Stimulated activated CD8-positive, alpha-beta memory T cell treated with anti-CD3 and anti-CD28 coated beads, Interleukin-4, amount 100 ng/mL, for 4 hours (primary cell): ENCODE results near the gene SLC29A3.

ENCODE experiments used
- DNase-seq, 2 donors: peaks; one replicate each; pipeline ENCODE4 v3.0.0-alpha.2; 2020; ENCODE audit warnings: low read depth in 2 of 2, low spot score in 1 of 2

SLC29A3 gene

DNA sequence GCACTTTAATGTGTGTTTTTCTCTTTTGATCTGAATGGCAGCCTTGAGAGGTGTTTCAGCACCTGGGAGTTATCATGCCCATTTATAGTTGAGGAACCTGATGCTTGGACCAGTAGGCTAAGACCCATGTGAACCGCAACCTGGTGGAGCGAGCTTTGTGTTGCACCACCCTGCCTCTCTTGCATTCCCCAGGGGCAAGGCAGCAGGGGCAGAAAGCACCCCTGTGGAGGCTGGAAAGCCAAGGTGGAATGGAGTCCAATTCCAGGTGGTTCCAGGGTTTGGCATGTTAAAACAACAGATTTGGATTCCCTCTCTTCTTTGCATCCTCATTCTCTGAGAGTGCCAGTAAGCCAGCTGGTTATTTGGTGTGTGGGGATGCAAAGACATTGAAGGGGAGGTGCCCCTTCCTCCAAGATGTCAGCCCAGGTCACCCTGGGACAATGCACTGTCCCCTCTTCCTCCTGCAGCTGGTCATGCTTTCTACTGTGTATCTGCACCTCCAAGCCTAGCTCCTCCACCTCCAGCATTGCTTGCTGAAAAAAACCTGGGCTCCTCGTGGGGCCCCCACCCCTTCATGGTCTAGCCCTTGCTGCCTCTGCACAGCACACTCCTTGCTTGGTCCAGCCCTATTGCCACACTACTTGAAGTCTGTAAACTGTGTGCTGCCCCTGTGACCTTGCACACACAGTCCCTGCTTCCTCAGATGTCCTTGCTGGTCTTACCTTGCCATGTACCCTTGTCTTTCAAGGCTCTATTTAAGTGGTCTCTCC is 72.0 kb downstream of the SLC29A3 start:
- no peak for DNase-seq

DNA sequence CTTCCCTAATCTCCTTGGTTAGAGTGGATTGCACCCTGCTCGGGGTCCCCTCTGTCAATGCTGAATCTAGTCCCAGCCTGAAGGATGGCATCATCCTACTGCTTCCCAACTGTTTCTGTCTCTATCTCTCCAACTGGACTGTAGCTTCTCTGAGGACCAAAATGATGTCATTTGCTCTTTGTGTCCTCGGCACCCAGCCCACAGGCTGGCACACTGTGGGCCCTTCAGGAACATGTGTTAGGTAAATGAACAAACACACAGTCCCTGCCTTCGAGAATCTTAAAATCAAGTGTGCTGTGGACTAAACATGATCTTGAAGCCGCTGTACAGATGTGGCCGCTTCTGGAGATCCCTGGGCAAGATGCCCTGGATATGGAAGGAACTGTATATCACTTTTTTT is 72.6 kb downstream of the SLC29A3 start:
- no peak for DNase-seq

DNA sequence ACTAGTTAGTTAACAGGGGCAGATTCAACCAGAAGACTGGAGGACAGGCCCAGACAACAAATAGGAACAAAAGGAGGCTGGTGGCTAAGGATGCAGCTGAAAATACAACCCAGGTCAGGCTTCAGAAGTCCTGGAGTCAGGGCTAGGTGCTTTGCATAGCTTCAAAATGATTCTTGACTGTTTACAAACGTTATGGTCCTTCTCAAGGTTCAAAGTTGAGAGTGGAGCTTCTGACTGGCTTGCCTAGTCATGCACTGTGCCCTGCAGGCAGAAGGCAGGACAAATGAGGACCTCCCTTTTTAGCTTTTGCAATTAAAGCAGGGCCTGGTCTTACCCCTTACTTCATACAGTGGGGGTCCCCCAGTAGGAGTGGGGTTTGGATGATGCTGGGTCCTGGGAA is 73.2 kb downstream of the SLC29A3 start:
- no peak for DNase-seq

DNA sequence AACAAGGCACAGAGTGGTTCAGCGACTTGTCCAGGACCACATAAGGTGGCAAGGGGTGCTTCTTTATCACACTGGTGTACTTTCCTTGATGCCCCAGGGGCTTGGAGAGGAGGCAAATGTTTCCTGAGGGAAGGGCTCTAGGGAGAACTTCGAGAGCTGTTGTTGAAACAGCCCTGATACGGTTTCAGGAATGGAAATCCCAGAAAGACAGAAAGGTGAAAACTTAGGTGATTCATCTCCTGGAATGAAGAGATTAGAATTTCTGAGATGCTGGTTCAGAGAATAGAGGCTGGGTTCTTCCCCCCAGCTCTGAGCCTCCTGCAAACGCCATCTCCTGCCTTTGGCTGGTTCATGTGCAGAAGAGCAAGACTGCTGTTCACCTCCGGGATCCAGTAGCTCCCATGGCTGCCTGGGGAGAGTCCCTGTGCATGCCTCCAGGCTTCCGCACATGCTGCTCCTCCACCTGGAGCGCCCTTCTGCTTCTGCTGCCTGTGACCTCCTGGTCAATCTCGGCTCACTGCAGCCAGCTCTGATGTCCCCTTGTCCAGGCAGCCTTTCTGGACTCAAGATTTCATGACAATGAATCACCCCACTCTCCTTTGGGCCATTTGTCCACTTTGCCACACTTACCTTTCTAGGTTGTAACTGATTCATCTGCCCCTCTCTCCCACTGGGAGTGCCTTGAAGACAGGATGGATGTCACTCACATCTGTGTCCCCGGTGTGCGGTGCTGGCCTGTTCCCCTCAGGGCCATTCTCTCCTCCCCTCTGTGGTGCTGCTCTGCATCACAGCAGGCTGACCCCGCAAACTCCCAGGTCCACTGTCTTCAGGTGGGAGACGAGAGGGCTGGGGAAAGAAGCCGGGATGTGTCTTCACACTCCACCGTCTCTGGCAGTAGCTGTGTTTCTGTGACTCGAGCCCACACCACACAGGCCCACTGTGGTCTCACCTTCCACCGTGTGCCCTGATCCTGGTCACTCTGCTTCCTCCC is 74.0 kb downstream of the SLC29A3 start:
- no peak for DNase-seq

DNA sequence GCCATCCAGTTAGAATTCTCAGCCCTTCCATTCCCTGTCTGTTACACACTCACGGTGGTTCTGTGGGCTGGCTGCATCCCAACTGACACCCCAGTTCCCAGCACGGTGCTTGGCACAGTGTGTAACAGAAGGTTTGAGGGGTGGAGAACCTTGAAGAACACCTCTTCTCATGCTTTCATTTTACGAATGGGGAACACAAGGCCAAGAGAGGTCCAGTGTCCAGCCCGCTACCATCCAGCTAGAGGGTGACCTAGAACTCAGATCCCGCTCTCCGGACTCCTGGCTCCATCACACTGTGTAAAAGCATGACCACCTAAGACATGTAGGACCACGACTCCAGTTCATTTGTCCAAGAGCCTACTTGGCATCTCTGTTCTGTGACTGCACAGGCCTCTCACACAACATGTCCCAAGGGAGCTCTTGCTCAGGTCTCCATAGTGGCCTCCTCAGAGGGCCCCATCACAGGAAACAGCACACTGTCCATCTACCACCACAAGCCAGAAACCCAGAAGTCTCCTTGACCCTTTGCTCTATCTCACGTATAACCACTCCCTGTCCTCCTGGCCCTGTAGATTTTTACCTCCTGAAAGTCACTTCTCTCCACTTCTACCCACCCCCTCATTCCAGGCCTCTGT is 74.9 kb downstream of the SLC29A3 start:
- DNase-seq, result no peak

DNA sequence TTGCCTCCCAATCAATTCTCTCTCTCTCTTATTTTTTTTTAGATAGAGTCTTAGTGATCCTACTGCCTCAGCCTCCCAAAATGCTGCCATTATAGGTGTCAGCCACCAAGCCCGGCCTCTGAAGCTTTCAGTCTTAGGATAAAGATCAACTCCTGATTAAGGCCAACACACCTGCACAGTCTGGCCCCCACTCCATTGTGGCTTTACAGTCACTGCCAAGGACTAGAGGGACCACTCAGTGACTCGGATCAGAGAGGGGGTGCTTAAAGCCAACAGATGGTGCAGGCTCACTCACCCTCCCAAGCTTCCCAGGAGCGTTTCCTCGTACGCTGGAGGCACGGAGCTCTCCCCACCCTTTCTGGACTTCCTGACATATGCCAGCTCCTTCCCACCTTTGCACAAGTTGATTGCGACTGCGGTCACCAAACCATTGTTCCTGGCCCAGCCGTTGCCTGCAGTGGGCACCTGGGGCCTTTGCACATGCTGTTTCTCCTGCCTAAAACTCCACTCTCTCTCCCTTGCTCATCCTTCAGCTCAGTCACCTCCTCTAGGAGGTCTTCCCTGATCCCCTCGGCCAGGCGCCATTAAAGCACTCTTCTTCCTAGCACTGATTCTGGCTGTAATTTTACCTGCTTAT is 76.0 kb downstream of the SLC29A3 start:
- DNase-seq, result no peak

DNA sequence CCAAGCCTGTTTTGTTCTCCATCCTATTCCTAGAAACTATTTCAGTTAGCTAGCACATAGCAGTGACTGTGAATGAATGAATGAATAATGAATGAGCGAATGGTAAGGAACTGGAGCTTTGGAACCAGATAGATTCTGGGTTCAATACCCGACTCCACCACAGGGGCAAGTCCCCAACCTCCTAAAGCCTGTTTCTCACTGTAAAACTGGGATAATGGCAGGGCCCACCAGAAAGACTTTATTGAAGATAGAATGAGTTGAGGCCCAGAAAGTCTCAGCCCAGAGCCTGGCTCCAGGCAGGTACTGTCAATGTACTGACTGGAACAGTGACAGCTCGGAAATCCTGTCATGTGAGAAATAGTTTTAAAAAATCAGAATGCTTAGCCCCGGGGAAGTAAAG is 76.6 kb downstream of the SLC29A3 start:
- no peak for DNase-seq

DNA sequence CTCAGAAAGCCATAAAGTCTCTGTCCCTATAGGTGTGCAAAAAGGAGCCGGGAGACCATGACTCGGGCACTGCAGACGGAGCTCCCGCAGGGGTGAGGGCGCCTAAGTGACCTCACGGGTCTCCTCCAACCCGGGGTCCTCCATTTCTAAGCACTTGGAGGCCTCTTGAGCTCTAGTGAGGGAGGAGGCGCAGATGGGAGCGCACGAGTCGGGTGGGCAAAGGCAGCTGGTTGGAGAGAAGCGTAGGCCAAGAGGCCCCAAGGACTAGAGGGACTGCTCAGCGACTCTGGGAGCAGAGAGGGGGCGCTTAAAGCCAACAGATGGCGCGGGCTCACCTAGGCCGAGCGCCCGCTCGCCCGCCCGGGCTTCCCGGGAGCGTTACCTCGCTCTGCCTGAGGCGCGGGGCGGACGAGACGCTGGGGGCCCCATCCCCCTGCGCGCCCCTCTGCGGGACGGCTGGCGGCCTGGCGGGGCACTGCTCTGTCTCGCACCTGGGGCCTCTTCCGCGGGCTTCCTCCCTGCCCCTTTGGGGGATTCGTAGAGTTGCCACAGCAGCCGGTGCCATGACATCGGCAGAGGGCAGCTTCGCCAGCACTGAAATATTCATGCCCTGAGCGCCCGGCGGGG is 77.1 kb downstream of the SLC29A3 start:
- DNase-seq, result no peak

DNA sequence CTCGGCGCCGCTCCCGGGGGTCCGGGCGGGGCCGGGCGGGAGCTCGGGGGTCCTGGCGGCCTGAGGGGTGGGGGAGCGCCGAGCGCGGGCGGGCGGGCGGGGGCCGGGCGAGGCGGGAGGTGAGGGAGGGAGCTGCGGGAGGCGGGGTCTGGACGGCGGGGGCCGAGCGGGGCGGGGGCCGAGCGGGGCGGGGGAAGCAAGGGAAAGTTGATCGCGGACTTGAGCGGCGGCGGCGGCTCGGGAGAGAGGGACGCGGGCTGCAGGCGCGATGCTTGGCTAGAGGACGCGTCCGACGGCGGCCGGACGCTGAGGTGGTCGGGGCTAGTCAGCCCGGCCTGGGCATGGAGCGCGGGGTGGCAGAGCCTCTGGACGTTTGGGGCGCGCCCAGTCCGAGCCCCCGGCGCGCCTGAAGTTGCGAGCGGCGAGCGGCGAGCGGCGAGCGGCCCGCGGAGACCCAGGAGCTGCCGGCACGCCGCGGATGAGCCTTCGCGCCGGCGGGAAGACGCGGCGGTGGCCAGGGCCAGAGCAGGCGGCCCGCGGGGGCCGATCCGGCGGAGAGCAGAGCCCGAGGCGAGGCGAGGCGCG is 77.7 kb downstream of the SLC29A3 start, which contains the start of gene CDH23:
TSS of gene CDH23 (plus strand) at position 210 of the 585 bp plus-strand sequence. CDS start 42,912 bp downstream, outside the sequence.
- no peak for DNase-seq

DNA sequence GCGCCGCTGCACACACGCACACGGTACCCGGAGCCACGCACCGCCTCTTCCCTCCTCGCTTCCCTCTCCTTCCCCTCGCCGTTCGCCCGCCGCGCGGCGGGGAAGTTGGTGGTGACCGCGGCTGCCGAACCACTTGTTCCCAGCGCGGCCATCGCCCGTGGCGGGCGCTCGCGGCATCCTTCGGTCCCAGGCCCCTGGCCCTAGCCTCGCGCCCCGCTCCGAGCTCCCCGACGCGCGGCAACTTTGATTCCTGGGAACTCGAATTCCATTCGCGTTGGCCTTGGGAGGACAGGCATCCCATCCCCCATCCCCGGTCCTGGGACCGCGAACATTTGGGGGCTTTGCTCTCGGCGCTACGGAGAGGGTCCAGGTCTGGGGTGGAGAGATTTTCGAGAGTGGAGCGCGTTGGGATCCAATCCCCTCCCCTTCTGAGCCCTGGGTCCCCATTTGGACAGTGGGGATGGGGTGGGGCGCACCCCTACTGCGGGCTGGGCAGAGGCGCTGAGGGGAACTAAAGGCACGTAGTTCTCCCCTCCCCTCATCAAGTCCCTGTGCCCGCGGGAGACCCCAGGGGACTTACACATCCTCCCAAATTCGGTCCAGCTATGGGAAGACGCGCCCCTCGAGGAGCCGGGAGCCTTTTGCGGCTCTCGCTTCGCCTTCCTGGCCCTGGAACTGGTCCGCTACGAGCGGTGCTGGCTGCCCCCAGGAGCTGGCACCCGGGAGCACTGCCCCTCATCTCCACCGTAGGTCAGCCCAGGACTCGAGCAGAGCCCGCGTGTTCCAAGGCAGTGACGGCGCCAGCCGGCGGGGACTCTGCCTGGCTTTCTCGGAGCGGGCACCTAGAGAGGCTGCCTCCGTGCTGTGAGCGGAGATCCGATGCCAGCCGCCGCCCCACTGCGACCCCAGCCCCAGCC is 78.5 kb downstream of the SLC29A3 start:
- no peak for DNase-seq

DNA sequence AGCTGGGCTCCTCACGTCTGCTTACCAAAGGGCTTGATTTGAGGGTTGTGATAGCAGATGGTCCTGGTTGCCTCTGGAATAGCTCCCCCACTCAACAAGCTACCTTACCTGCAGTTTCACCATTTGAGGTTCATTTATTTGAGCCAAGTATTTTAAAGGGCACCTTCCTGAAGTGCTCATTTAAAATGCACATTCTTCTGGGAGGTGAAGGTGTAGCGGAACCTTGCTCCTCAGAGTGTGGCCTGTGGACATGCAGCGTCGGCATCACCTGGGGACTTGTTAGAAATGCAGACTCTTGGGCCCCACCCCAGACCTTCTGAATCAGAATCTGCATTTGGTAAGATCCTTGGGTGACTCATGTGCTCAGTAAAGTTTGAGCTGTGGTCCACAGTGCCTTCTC is 79.9 kb downstream of the SLC29A3 start:
- no peak for DNase-seq

DNA sequence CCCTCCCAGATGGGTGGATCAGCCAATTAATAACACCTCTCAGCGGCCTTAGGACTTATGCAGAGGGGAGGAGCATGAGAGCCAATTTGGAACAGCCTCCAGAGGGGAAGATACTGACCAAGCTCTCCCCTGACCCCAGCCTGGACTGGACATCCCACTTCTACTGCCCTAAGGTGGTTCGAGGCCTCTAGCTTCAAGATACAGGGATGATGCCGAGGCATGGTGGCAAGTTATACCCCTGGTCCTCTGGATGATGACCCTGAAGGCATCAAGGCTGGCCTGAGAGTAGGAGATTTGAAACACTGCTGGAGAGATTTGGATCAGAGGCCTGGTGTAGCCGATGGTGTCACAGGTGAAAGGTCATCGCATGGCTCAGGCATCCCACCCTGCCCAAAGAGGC is 80.9 kb downstream of the SLC29A3 start:
- no peak for DNase-seq

DNA sequence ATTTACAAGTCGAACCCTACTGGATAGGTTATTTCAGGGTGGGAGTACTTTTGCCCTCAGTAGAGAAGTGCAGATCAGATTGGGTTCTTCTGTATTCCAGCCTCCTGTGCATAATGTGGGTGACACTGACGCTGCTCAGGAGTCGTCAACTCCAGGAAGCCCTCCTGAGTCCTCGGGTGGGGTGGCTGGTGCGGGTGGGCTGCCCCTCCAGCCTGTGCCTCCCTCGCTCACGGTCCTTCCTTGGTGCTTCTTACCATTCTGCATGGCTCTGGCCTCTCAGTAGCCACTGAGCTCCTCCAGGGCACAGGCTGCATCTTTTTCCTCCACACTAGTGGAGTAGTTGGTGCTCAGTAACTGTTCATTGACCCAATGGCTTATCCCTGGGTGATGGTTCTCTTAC is 82.0 kb downstream of the SLC29A3 start:
- no peak for DNase-seq

DNA sequence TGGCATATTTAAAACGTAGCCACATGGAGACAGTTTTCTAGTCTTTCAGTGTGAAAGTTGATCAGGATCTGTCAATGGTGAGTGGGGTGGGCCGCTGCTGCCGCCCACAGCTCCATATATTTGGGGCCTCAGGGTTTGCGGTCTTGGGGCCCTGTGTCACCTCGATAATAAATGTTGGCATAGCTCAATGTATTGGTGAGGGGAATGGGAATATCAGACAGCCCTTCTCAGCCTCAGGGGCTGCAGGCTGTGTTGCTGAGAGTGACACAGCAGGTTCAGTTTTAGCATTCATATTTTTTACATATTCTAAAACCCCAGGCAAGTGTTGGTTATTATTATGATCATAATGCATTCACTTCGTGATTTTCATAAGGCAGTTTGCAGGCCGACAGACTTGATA is 82.9 kb downstream of the SLC29A3 start:
- DNase-seq, result no peak

DNA sequence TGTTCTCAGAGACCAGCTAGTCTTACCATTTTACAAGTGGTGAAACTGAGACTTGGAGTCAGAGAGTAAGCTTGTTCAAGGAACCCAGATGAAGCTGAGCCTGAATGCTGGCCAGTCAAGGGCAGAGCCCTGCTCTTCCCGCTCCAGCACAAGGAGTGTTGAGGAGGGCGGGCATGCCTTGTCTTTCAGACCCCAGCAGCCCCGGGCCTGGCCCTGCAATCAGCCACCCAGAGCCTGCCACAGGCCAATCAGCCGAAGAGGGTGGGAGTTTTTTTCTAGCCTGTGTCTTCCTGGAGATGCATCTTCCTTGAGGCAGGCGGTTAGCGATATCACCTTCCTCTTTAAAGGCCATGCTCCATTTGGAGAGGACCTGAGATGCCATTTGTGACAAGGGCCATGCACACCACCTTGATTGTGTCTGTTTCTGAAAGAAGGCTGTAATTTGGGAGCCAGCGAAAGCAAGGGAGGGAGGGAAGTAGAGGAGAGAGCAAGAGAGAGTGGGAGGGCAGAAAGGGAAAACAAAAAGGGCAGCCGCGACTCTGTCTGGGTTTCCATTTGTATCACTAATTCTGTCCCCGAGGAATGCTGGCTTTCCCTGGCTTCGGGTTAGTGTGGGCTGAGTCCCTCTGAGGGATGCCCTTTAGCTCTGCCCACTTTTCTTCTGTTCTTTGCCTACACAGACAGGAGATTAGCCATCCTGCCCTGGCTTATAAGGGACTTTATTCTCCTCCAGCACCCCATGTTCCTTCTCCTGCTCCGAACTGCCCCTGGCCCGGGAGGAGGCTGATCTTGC is 85.6 kb downstream of the SLC29A3 start:
- DNase-seq, result no peak

DNA sequence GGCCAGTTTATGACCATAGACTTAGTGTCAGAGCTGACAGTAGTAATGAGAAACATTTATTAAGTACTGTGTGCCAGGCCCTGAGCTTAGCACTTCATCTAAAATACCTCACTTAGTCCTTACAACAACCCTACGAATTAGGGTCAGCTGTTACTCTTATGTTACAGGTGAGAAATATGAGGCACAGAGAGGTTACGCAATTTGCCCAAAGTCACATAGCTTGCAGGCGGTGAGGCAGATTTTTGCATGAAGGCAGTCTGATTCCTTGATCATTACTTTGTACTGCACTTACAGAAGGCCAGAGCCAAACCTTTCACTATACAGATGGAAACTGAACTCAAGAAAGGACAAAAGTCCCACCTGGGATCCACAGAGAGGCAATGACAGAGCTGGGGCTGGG is 87.8 kb downstream of the SLC29A3 start:
- DNase-seq, result no peak

DNA sequence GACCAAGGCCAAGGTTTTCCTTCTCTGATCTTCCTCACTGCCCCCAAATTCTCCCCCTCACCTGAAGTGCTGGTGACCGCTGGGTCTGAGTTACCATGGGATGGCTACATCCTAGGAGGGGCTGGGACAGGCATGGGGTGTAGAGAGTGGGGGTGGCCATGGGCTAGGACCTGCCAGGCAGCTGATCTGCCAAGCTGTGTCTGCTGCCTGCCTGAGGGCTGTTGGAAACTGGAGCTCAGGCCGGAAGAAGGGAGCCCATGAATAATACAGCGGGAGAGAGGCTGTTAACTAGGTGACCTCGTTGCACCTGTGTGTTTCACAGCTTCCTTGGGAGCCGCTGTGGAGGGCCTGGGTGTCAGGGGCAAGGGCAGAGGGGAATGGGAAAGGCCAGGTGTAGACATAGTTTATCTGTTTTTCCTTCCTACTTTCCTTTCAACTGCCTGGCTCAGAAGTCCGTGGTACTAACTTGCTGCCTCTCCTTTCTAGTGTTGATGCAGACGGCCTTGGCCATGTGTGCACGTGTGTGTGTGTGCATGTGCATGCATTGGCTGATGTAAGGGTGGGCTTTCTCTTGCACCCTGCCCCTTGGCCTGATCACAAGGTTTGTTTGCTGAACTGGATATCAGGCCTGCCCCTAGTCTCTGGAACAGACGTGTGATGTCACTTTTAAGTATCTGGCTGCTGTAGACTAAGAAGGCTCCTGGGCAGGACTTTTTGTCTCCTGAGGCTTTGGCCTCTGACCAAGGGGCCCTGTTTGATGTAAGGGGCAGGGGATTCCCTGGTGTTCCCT is 89.6 kb downstream of the SLC29A3 start:
- DNase-seq, result no peak
